ENCODE results near the gene WASF1. TPM values are rescaled to one million over a fixed set of nuclear protein-coding genes. Genes with fewer than 3 reads are reported as not detected.

The WASF1 gene
- total and polyA plus RNA-seq, 2 experiments from 2014 or later = 27.4 to 30.5 TPM

GRCh38 chr6:110170081-110170480 is 9.4 kb downstream of the WASF1 start:
- no peaks in the 10 kb centered on the region for H3K9me3 Mint-ChIP-seq
- Histone ChIP-seq H3K4me2 (peak overlapping the region; percentile 65), H3K4me3 (peak overlapping the region; percentile 32), H3K27ac (ENCODE audit: low read depth) (no peak overlapping the region), H3K4me1 (ENCODE audit: insufficient read depth) (peaks cover 39% of the 10 kb centered on the region), H3K79me2 (replicated peaks; ENCODE audit: insufficient read depth) (peaks cover 100% of the 10 kb centered on the region), H3K36me3 (ENCODE audit: insufficient read depth) (no peaks in the 10 kb centered on the region), H4K20me1 (replicated peaks; ENCODE audit: insufficient read depth) (peaks cover 12% of the 10 kb centered on the region; the same call in 1 of the 2 replicates), H2AFZ (no peak overlapping the region), H3K27me3 (ENCODE audit: insufficient read depth) (no peaks in the 10 kb centered on the region), H3F3A (replicated peaks; ENCODE audit: low read depth) (no peaks in the 10 kb centered on the region), H3K9me2 (ENCODE audit: insufficient read depth) (no peaks in the 10 kb centered on the region)
- H3K4me1 Mint-ChIP-seq = peaks cover 16% of the 10 kb centered on the region
- no peaks in the 10 kb centered on the region for H3K36me3 Mint-ChIP-seq (ENCODE audit: low read depth)
- H3K4me3 Mint-ChIP-seq = no peak overlapping the region
- DNase-seq (ENCODE audit: low spot score) = peak; percentile 16
- peak; percentile 52 for ATAC-seq
- H3K27me3 Mint-ChIP-seq (ENCODE audit: insufficient read depth, low read depth, poor library complexity) = no peaks in the 10 kb centered on the region
- H3K27ac Mint-ChIP-seq = no peak overlapping the region
- TF ChIP-seq REST (IDR thresholded peaks at IDR 0.05; ENCODE audit: unreplicated experiment) = no peak
- TF ChIP-seq JUNB (IDR thresholded peaks at IDR 0.05; ENCODE audit: unreplicated experiment) = no peak
- no peak for TF ChIP-seq NANOG (IDR thresholded peaks at IDR 0.05; ENCODE audit: borderline replicate concordance)
- no peak for TF ChIP-seq ETS1 (IDR thresholded peaks at IDR 0.05)
- TF ChIP-seq CTCF (conservative IDR thresholded peaks at IDR 0.05; ENCODE audit: low read depth in 2 of 2) = no peak
- no peak for TF ChIP-seq POLR2AphosphoS5 (IDR thresholded peaks at IDR 0.05; ENCODE audit: low read depth)
- no peak for TF ChIP-seq ZNF462 (CRISPR knock-in tag; IDR thresholded peaks at IDR 0.05)
- no peak for TF ChIP-seq EZH2 (IDR thresholded peaks at IDR 0.05; ENCODE audit: low read depth, unreplicated experiment)
- TF ChIP-seq CREB1 (CRISPR knock-in tag; IDR thresholded peaks at IDR 0.05; ENCODE audit: low read depth) = no peak

All from GM23338 (cell line).